Sigmoid colon (tissue), 7 donors: Measurements from ENCODE around the gene RPL10A. TPM values are rescaled to one million over a fixed set of nuclear protein-coding genes. Genes with fewer than 3 reads are reported as not detected.
A peak's percentile ranks its signal among the peaks of the same experiment; 100 is the strongest.

Experiments
- DNase-seq: peaks from one replicate; pipeline ENCODE4 v3.0.0-alpha.2; 2019
- H3K27ac ChIP-seq, 4 donors: fragments of 200-600 bp; sonication (generic); one replicate each; pipeline ENCODE4 v1.5.1; 2016 to 2019; ENCODE audit warnings: mild to moderate bottlenecking in 1 of 4
- H3K27me3 ChIP-seq, 3 donors: fragments of 200-600 bp; sonication (generic); one replicate each; pipeline ENCODE4 v1.5.1; 2019; ENCODE audit warnings: mild to moderate bottlenecking in 1 of 3
- H3K36me3 ChIP-seq, 4 donors: fragments of 200-600 bp; sonication (generic); one replicate each; pipeline ENCODE4 v1.5.1; 2016 to 2019
- H3K4me1 ChIP-seq, 4 donors: fragments of 200-600 bp; sonication (generic); one replicate each; pipeline ENCODE4 v1.5.1; 2017 to 2019
- H3K4me3 ChIP-seq, 4 donors: fragments of 200-600 bp; sonication (generic); one replicate each; pipeline ENCODE4 v1.5.1; 2017 to 2019; ENCODE audit warnings: mild to moderate bottlenecking in 2 of 4, moderate library complexity in 1 of 4
- H3K9me3 ChIP-seq, 4 donors: fragments of 200-600 bp in 3 of 4; sonication (generic) in 3 of 4; one replicate each; pipeline versions ENCODE4 v1.5.1 to v1.6.1; 2013 to 2019
- CTCF ChIP-seq, 4 experiments: fragments of 450-650 bp in 3 of 4; fragments of 200-600 bp in 1 of 4; IDR thresholded peaks; one replicate each; pipeline ENCODE4 v1.5.1; 2016 to 2019; ENCODE audit warnings: antibody characterized with exemption in 4 of 4, mild to moderate bottlenecking in 3 of 4, moderate library complexity in 2 of 4
- EP300 ChIP-seq, 4 donors: sonication (generic); formaldehyde crosslinking; IDR thresholded peaks; one replicate each; pipeline ENCODE4 v1.6.1; 2017; ENCODE audit warnings: antibody characterized with exemption in 4 of 4
- POLR2A ChIP-seq, 2 donors: fragments of 450-650 bp; IDR thresholded peaks; one replicate each; pipeline ENCODE4 v1.6.1; 2016; ENCODE audit warnings: antibody characterized with exemption in 2 of 2, mild to moderate bottlenecking in 2 of 2, moderate library complexity in 2 of 2
- POLR2AphosphoS5 ChIP-seq, 4 donors: sonication (generic); formaldehyde crosslinking; IDR thresholded peaks; one replicate each; pipeline ENCODE4 v1.6.1; 2017; ENCODE audit warnings: antibody characterized with exemption in 4 of 4
- WGBS, 2 donors: extraction: QIAGEN DNeasy Blood & Tissue Kit; methylation state at CpG; one replicate each; pipeline ENCODE4 v1.1.7; 2013; 5-methylcytosine and 5-hydroxymethylcytosine counted together
- intact Hi-C: fragments of 100-400 bp; cut with DNase I; formaldehyde crosslinking; loops from one replicate; pipeline ENCODE4 v1.15.1; 2023
- polyA plus RNA-seq, 3 donors: library from polyadenylated mRNA; stranded (reverse); fragments of 200-250 nt; gene quantifications; one replicate each; pipeline ENCODE4 v1.2.3, GENCODE V29; 2013
- total RNA-seq, 4 donors: library from RNA; depleted of rRNA; stranded (reverse); fragments of >200 nt; gene quantifications; one replicate each; pipeline ENCODE4 v1.1.0, GENCODE V29; 2016
- donor health status: healthy with polysubstance abuse.
- donor health status: Bipolar disorder and iron deficiency.
- donor health status: healthy.

The RPL10A gene
- total and polyA plus RNA-seq, 7 donors, result 1,381 to 3,217 (median 2,085) TPM

- H3K9me3 ChIP-seq, result no peaks in the 10 kb centered on the region
- H3K4me3 ChIP-seq, result peak overlapping the region in 3 of 4 donors; percentile 17 to 34 (median 32)
- H3K27ac ChIP-seq, result peak overlapping the region; percentile 100
- intact Hi-C loops, result loop anchor here (2.0 kb wide), 1 partner anchor 15 kb away; no protein-coding TSS in a partner anchor
- TF ChIP-seq EP300 (IDR thresholded peaks at IDR 0.05) (no peak), CTCF (IDR thresholded peaks at IDR 0.05) (no peak), POLR2A (IDR thresholded peaks at IDR 0.05) (peak in 1 of 2 donors; percentile 32), POLR2AphosphoS5 (IDR thresholded peaks at IDR 0.05) (peak in 1 of 4 donors; percentile 45)
- DNase-seq, result peak; percentile 76
- 24 to 53% methylated on average over 11 of the region's 11 CpGs for WGBS, 2 donors
- H3K27me3 ChIP-seq, result no peaks in the 10 kb centered on the region
- H3K4me1 ChIP-seq, result peaks cover 0 to 86% (median 69%) of the 10 kb centered on the region in 4 donors
- H3K36me3 ChIP-seq, result peaks cover 0 to 48% (median 19%) of the 10 kb centered on the region in 4 donors
Measured at GRCh38 chr6:35485402-35485877, 17.2 kb downstream of the RPL10A start.

GRCh38 chr6:35486005-35486925 is 18.1 kb downstream of the RPL10A start:
- 16 to 60% methylated on average over 61 of the region's 61 CpGs for WGBS, 2 donors
- Histone ChIP-seq H3K36me3 (peaks cover 0 to 39% (median 14%) of the 10 kb centered on the region in 4 donors), H3K27me3 (no peaks in the 10 kb centered on the region), H3K27ac (peak overlapping the region; percentile 100), H3K4me3 (peak overlapping the region in 3 of 4 donors; percentile 17 to 34 (median 32)), H3K9me3 (no peaks in the 10 kb centered on the region), H3K4me1 (peaks cover 0 to 94% (median 77%) of the 10 kb centered on the region in 4 donors)
- intact Hi-C loops, result no loop called here
- DNase-seq, result peak; percentile 86
- TF ChIP-seq CTCF (IDR thresholded peaks at IDR 0.05), result no peak
- TF ChIP-seq POLR2A (IDR thresholded peaks at IDR 0.05), result no peak
- no peak for TF ChIP-seq EP300 (IDR thresholded peaks at IDR 0.05)
- TF ChIP-seq POLR2AphosphoS5 (IDR thresholded peaks at IDR 0.05), result peak in 3 of 4 donors; percentile 38 to 63 (median 51)

- 22 to 37% methylated on average over 9 of the region's 9 CpGs for WGBS, 2 donors
Measured at GRCh38 chr6:35487658-35488516, 19.7 kb downstream of the RPL10A start.

More at GRCh38 chr6:35487658-35488516, 19.7 kb downstream of the RPL10A start:
- DNase-seq, result peak; percentile 90
- peaks cover 0 to 23% (median 11%) of the 10 kb centered on the region in 4 donors for H3K36me3 ChIP-seq
- peak overlapping the region; percentile 100 for H3K27ac ChIP-seq
- no peaks in the 10 kb centered on the region for H3K9me3 ChIP-seq
- peaks cover 0 to 100% (median 92%) of the 10 kb centered on the region in 4 donors for H3K4me1 ChIP-seq
- peak in 3 of 4 donors; percentile 46 to 58 (median 50) for TF ChIP-seq POLR2AphosphoS5 (IDR thresholded peaks at IDR 0.05)
- no peak for TF ChIP-seq CTCF (IDR thresholded peaks at IDR 0.05)
- TF ChIP-seq EP300 (IDR thresholded peaks at IDR 0.05), result no peak
- TF ChIP-seq POLR2A (IDR thresholded peaks at IDR 0.05), result peak in 1 of 2 donors; percentile 17
- peak overlapping the region in 1 of 4 donors; percentile 6 for H3K4me3 ChIP-seq
- no peaks in the 10 kb centered on the region for H3K27me3 ChIP-seq
- intact Hi-C loops, result no loop called here
